HepG2 (cell line): ENCODE measurements around the gene LUM. TPM values are rescaled to one million over a fixed set of nuclear protein-coding genes. Genes with fewer than 3 reads are reported as not detected.

Source experiments
- ATAC-seq: fragments of 200-7000 bp; cut with Tn5 transposase; 3 replicates; pipeline ENCODE4 v1.9.1; 2020; ENCODE audit warnings: mild to moderate bottlenecking, moderate library complexity
- BruUV-seq: library from RNA; stranded (reverse); fragments of 400-500 nt; replicated peaks from 2 replicates; lab custom pipeline; 2021; lab: Mats Ljungman, UMichigan
- CTCF ChIA-PET: fragments of 300-600 bp; formaldehyde crosslinking; extraction: SDS; loops from one replicate; lab custom pipeline; 2021; ENCODE audit warnings: low total read pairs, inconsistent platforms, low intra/inter-chr PET ratio; lab: Yijun Ruan, JAX
- POLR2A ChIA-PET: fragments of 350-600 bp; sonication (Branson Sonifier 250); formaldehyde crosslinking; loops from one replicate; lab custom pipeline; 2020; ENCODE audit warnings: antibody characterized with exemption, inconsistent platforms; lab: Yijun Ruan, JAX
- DNase-seq: peaks from one replicate; pipeline ENCODE4 v3.0.0-alpha.2; 2015; ENCODE audit warnings: low spot score
- FAIRE-seq: peaks from 3 replicates; lab custom pipeline; 2011; peaks lifted over from hg19 to GRCh38; lab: Jason Lieb, UNC
- H2AFZ ChIP-seq: one replicate; pipeline ENCODE4 v1.6.1; 2011; ENCODE audit warnings: low read length, inconsistent platforms
- H3K27ac ChIP-seq: fragments of 300-600 bp; 3 replicates; pipeline ENCODE4 v1.8.0; 2011; ENCODE audit warnings: mixed run types, mild to moderate bottlenecking, mixed read lengths, low read length, inconsistent platforms; ENCODE audit not compliant: insufficient read depth; ENCODE audit errors: extremely low read length
- H3K27me3 ChIP-seq, 2 experiments: fragments of 200-600 bp in 1 of 2; 2 replicates in 1 of 2; 3 replicates in 1 of 2; pipeline versions ENCODE4 v1.6.0 to v1.8.0; 2011; ENCODE audit warnings: low read length in 2 of 2, mild to moderate bottlenecking in 2 of 2, moderate library complexity in 2 of 2, inconsistent platforms in 1 of 2; ENCODE audit not compliant: insufficient read depth in 2 of 2, control insufficient read depth in 1 of 2
- H3K36me3 ChIP-seq, 2 experiments: fragments of 200-600 bp in 1 of 2; replicated peaks in 1 of 2; 2 replicates in 1 of 2; 3 replicates in 1 of 2; pipeline versions ENCODE4 v1.5.1 to v1.8.0; 2011; ENCODE audit warnings: low read length in 2 of 2, inconsistent platforms in 1 of 2; ENCODE audit not compliant: insufficient read depth in 2 of 2, control insufficient read depth in 1 of 2
- H3K4me1 ChIP-seq: 2 replicates; pipeline ENCODE4 v1.5.1; 2012; ENCODE audit warnings: low read length, inconsistent platforms; ENCODE audit not compliant: insufficient read depth
- H3K4me2 ChIP-seq: 2 replicates; pipeline ENCODE4 v1.6.0; 2011; ENCODE audit warnings: low read depth, low read length, inconsistent platforms
- H3K4me3 ChIP-seq, 3 experiments: fragments of 200-600 bp in 1 of 3; sonication (generic), shearing (Covaris generic) in 1 of 3; replicated peaks in 1 of 3; 2 replicates each; pipeline ENCODE4 v1.5.1; 2011 to 2016; ENCODE audit warnings: low read length in 3 of 3, inconsistent platforms in 2 of 3, low read depth in 2 of 3, mild to moderate bottlenecking in 2 of 3, control low read depth in 1 of 3, mixed read lengths in 1 of 3; ENCODE audit not compliant: insufficient read depth in 1 of 3
- H3K79me2 ChIP-seq: one replicate; pipeline ENCODE4 v1.6.1; 2011; ENCODE audit warnings: low read length, inconsistent platforms; ENCODE audit not compliant: insufficient read depth
- H3K9ac ChIP-seq: 2 replicates; pipeline ENCODE4 v1.6.0; 2011; ENCODE audit warnings: mild to moderate bottlenecking, low read depth, low read length, inconsistent platforms; ENCODE audit not compliant: insufficient read depth
- H3K9me3 ChIP-seq: 2 replicates; pipeline ENCODE4 v1.5.1; 2012; ENCODE audit warnings: mild to moderate bottlenecking, low read length
- H4K20me1 ChIP-seq: 2 replicates; pipeline ENCODE4 v1.6.0; 2011; ENCODE audit warnings: inconsistent platforms, mild to moderate bottlenecking, low read length, moderate library complexity; ENCODE audit not compliant: insufficient read depth
- ATRX ChIP-seq: sonication (generic); formaldehyde crosslinking; IDR thresholded peaks from 2 replicates; pipeline ENCODE4 v1.4.0; 2020; ENCODE audit warnings: missing genetic modification reagents, borderline replicate concordance
- CREM ChIP-seq, 2 experiments: sonication (generic) in 1 of 2; formaldehyde crosslinking in 1 of 2; IDR thresholded peaks; 2 replicates each; pipeline versions ENCODE4 v1.4.0 to v1.6.1; 2016 to 2020; ENCODE audit warnings: antibody characterized with exemption in 1 of 2, mild to moderate bottlenecking in 1 of 2, missing genetic modification reagents in 1 of 2
- HNF4A ChIP-seq: sonication (generic); formaldehyde crosslinking; IDR thresholded peaks from 2 replicates; pipeline ENCODE4 v1.4.0; 2020; ENCODE audit warnings: missing genetic modification reagents
- PHF5A ChIP-seq: IDR thresholded peaks from one replicate; pipeline ENCODE4 v1.6.1; 2018; ENCODE audit warnings: low read depth, missing genetic modification reagents; ENCODE audit not compliant: unreplicated experiment
- REPIN1 ChIP-seq: sonication (generic); formaldehyde crosslinking; IDR thresholded peaks from 2 replicates; pipeline ENCODE4 v1.8.0; 2022; ENCODE audit warnings: missing genetic modification reagents, low read depth, mild to moderate bottlenecking, borderline replicate concordance
- ZNF17 ChIP-seq: sonication (generic); formaldehyde crosslinking; IDR thresholded peaks from 2 replicates; pipeline ENCODE4 v1.5.0; 2020; ENCODE audit warnings: mild to moderate bottlenecking, missing genetic modification reagents
- ZNF562 ChIP-seq: sonication (generic); formaldehyde crosslinking; IDR thresholded peaks from 2 replicates; pipeline ENCODE4 v1.8.0; 2022; ENCODE audit warnings: missing genetic modification reagents, borderline replicate concordance
- WGBS: methylation state at CpG from one replicate; pipeline ENCODE4 v1.1.6; 2017; ENCODE audit warnings: low lambda C conversion rate; 5-methylcytosine and 5-hydroxymethylcytosine counted together
- in situ Hi-C: cut with HindIII; loops from 2 replicates; pipeline ENCODE4 v1.10.0; 2017; ENCODE audit warnings: low pct_unique_long_range_greater_than_20kb; ENCODE audit not compliant: extremely low pct_ligation_motif_present
- intact Hi-C: fragments of 100-400 bp; cut with micrococcal nuclease; formaldehyde crosslinking; loops from one replicate; pipeline ENCODE4 v1.10.0; 2022; ENCODE audit not compliant: unreplicated experiment
- polyA plus RNA-seq, 8 experiments: library from polyadenylated mRNA; depleted of rRNA in 3 of 8; stranded (reverse) in 7 of 8; unstranded in 1 of 8; fragments of >200 nt; fragmentation: Illumina TruSeq in 4 of 8; extraction: Trizol in 4 of 8; gene quantifications; 2 replicates each; pipeline versions ENCODE4 v1.2.1 to v1.2.3, GENCODE V29; 2011 to 2016; ENCODE audit warnings: low read depth in 4 of 8, missing spikeins in 1 of 8, mixed read lengths in 1 of 8; ENCODE audit not compliant: insufficient read depth in 1 of 8
- total RNA-seq, 5 experiments: library from RNA; depleted of rRNA; stranded (reverse); fragments of >200 nt; fragmentation: Illumina TruSeq; extraction: Trizol; gene quantifications; 2 replicates each; pipeline ENCODE4 v1.2.3, GENCODE V29; 2016; ENCODE audit warnings: low read depth in 1 of 5

Gene LUM
- total and polyA plus RNA-seq, 2 of the 13 experiments (the other 11 are each of a cell fraction or from before 2014, with no cell fraction given) = not detected

GRCh38 chr12:91129662-91130362 is 18.5 kb upstream of the LUM start:
- TF ChIP-seq REPIN1 (CRISPR knock-in tag) (no peak), PHF5A (no peak), ZNF17 (CRISPR knock-in tag) (no peak)
- intact Hi-C loops = no loop called here
- POLR2A ChIA-PET = no interaction called here

GRCh38 chr12:91127751-91128150 is 16.5 kb upstream of the LUM start:
- ChIA-PET CTCF (no interaction called here), POLR2A (no interaction called here)
- WGBS = 14% methylated on average over 3 of the region's 3 CpGs
- no peaks in the 10 kb centered on the region for H3K27me3 ChIP-seq
- H2AFZ ChIP-seq = no peak overlapping the region
- no TSS peak for BruUV-seq
- H4K20me1 ChIP-seq = no peaks in the 10 kb centered on the region
- no peaks in the 10 kb centered on the region for H3K36me3 ChIP-seq
- no peaks in the 10 kb centered on the region for H3K9me3 ChIP-seq
- TF ChIP-seq HNF4A (CRISPR knock-in tag) (peak; percentile 34; the same call in 1 of the 2 replicates), ATRX (CRISPR knock-in tag) (no peak), CREM (IDR thresholded peaks at IDR 0.05) (no peak), CREM (CRISPR knock-in tag; IDR thresholded peaks at IDR 0.05) (no peak), ZNF562 (CRISPR knock-in tag) (no peak)
- in situ Hi-C loops (no loop called here), intact Hi-C loops (no loop called here)
- no peaks in the 10 kb centered on the region for H3K79me2 ChIP-seq
- no peak overlapping the region for H3K9ac ChIP-seq
- H3K4me1 ChIP-seq = peaks cover 8% of the 10 kb centered on the region
- H3K27ac ChIP-seq = no peak overlapping the region
- H3K4me2 ChIP-seq = no peak overlapping the region
- H3K4me3 ChIP-seq = no peak overlapping the region
- ATAC-seq (peak; percentile 50), FAIRE-seq (no peak), DNase-seq (peak; percentile 41)

More at GRCh38 chr12:91129662-91130362, 18.5 kb upstream of the LUM start:
- Histone ChIP-seq H3K9ac (no peak overlapping the region), H4K20me1 (no peaks in the 10 kb centered on the region), H3K79me2 (no peaks in the 10 kb centered on the region), H3K4me2 (no peak overlapping the region), H3K36me3 (no peaks in the 10 kb centered on the region), H3K9me3 (no peaks in the 10 kb centered on the region), H3K27me3 (no peaks in the 10 kb centered on the region), H3K4me1 (peaks cover 8% of the 10 kb centered on the region), H2AFZ (no peak overlapping the region), H3K27ac (no peak overlapping the region), H3K4me3 (no peak overlapping the region)
- no TSS peak for BruUV-seq
- no peak for FAIRE-seq
- in situ Hi-C loops = no loop called here
- CTCF ChIA-PET = no interaction called here
- ATAC-seq = no peak
- no peak for DNase-seq
- WGBS = 14% methylated on average over 2 of the region's 2 CpGs
